ENCODE measurements around the gene ACBD6.

The ACBD6 gene

DNA sequence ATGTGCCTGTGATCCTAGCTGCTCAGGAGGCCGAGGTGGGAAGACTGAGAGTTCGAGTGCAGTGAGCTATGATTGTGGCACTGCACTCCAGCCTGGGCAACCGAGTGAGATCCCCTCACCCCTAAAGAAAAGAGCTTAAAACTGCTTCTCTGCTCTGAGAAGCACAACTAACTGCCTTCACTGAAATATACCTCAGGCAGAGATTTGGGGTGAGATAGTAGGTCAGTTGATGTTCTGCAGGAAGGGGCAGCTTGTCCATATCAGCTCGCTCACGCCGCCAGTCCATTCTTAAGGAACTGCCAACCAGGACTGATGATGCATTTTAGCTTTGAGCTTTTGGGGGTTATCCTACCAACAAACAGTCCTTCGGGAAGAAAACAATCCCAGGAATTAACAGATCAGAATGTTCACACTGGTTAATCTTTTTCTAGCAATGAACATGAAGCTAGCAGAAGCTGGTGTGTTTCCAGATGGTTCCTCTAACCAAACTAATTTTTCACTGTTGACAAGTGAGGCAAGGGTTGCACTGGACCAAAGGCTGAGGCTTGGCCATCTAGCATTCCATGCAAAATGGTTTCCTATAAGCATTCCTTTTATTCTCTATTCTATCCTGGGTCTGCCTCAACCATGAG is 240.7 kb downstream of the ACBD6 start:
- no peak for TF ChIP-seq CTCF (IDR thresholded peaks at IDR 0.05; ENCODE audit: borderline replicate concordance, insufficient read depth, low read depth, low read length)
- H3K4me3 ChIP-seq (ENCODE audit: low read depth, low read length) = no peak overlapping the region

- TF ChIP-seq CTCF (IDR thresholded peaks at IDR 0.05; ENCODE audit: borderline replicate concordance, insufficient read depth, low read depth, low read length) = no peak
Observed at GRCh38 chr1:180261030-180261429, 241.3 kb downstream of the ACBD6 start.

GRCh38 chr1:180260541-180260940 is 241.8 kb downstream of the ACBD6 start:
- no peak overlapping the region for H3K4me3 ChIP-seq (ENCODE audit: low read depth, low read length)
- TF ChIP-seq CTCF (IDR thresholded peaks at IDR 0.05; ENCODE audit: borderline replicate concordance, insufficient read depth, low read depth, low read length) = no peak

More at GRCh38 chr1:180261030-180261429, 241.3 kb downstream of the ACBD6 start:
- H3K4me3 ChIP-seq (ENCODE audit: low read depth, low read length) = no peak overlapping the region

GRCh38 chr1:180259431-180260338 is 242.7 kb downstream of the ACBD6 start:
- no peak for TF ChIP-seq CTCF (IDR thresholded peaks at IDR 0.05; ENCODE audit: borderline replicate concordance, insufficient read depth, low read depth, low read length)
- no peak overlapping the region for H3K4me3 ChIP-seq (ENCODE audit: low read depth, low read length)

DNA sequence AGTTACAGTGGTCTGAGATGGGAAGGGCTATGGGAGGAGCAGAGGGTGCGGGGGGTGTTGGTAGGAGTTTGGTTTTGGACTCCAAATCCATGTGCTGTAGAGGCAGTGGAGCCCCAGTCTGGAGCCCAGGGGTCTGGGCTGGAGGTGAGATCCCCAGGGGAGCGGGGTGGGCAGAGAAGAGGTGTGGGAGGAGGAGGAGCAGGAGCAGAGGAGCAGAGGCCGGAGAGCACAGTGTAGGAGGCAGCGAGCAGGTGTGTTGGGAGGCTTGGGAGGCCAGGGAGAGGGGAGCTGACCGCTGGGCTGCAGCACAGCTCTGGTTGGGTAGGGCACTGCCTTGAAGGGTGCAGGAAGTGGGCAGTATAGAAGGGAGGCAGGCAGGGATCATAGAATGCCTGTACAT is 243.4 kb downstream of the ACBD6 start:
- TF ChIP-seq CTCF (IDR thresholded peaks at IDR 0.05; ENCODE audit: borderline replicate concordance, insufficient read depth, low read depth, low read length) = no peak
- H3K4me3 ChIP-seq (ENCODE audit: low read depth, low read length) = no peak overlapping the region

DNA sequence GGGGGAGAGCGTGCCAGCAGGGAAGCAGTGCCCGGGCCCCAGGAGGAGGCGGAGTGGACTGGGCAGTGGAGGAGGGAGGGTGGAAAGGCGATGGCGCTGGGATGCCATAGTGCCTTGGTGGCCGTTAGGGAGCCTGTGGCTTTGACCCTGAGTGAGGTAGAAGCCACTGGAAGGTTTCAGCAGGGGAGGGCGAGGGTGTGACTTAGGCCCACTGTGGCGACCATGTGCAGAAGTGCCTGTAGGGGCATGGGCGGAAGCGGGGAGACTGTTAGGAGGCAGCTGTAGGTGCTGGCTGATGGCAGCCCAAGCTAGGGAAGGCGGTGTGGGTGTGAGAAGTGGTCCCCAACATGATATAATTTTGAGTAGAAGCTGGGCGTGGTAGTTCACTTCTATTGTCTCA is 244.1 kb downstream of the ACBD6 start:
- TF ChIP-seq CTCF (IDR thresholded peaks at IDR 0.05; ENCODE audit: borderline replicate concordance, insufficient read depth, low read depth, low read length) = no peak

More for the DNA sequence above, 244.1 kb downstream of the ACBD6 start:
- no peak overlapping the region for H3K4me3 ChIP-seq (ENCODE audit: low read depth, low read length)
